ENCODE measurements around the gene HSD17B1. TPM values are rescaled to one million over a fixed set of nuclear protein-coding genes. Genes with fewer than 3 reads are reported as not detected.

The HSD17B1 gene
- total and polyA plus RNA-seq, 2 of the 13 experiments (the other 11 are each of a cell fraction or from before 2014, with no cell fraction given): 0.54 to 0.93 TPM

GRCh38 chr17:42577532-42578281 is 25.0 kb downstream of the HSD17B1 start, which contains the start of gene PSMC3IP (continued):
- TF ChIP-seq HBP1 (CRISPR knock-in tag; IDR thresholded peaks at IDR 0.05; ENCODE audit: low read depth) (peak; percentile 20; the same call in 1 of the 2 replicates), ZNF768 (CRISPR knock-in tag; IDR thresholded peaks at IDR 0.05) (peak; percentile 65; the same call in 1 of the 2 replicates), TAF1 (CRISPR knock-in tag; IDR thresholded peaks at IDR 0.05) (peak; percentile 91), ZNF781 (CRISPR knock-in tag; IDR thresholded peaks at IDR 0.05; ENCODE audit: borderline replicate concordance, not compliant biosample characterization) (peak; percentile 55), ZNF317 (CRISPR knock-in tag; IDR thresholded peaks at IDR 0.05) (peak; percentile 28; the same call in 1 of the 2 replicates), REPIN1 (CRISPR knock-in tag; IDR thresholded peaks at IDR 0.05; ENCODE audit: borderline replicate concordance, low read depth) (peak; percentile 86), REL (CRISPR knock-in tag; conservative IDR thresholded peaks at IDR 0.05) (no peak; the same call in 1 of the 2 replicates), KDM4B (CRISPR knock-in tag; IDR thresholded peaks at IDR 0.05) (0 out of 2 replicates have a peak, but pooled peaks have one; percentile 16), ZNF20 (CRISPR knock-in tag; IDR thresholded peaks at IDR 0.05) (no peak), TFE3 (CRISPR knock-in tag; IDR thresholded peaks at IDR 0.05) (peak; percentile 64; the same call in 1 of the 2 replicates), ZNF691 (CRISPR knock-in tag; IDR thresholded peaks at IDR 0.05; ENCODE audit: borderline replicate concordance, low read depth) (no peak), SIX1 (CRISPR knock-in tag; IDR thresholded peaks at IDR 0.05; ENCODE audit: borderline replicate concordance) (0 out of 2 replicates have a peak, but pooled peaks have one; percentile 31), GABPA (IDR thresholded peaks at IDR 0.05; ENCODE audit: low read depth, low read length) (peak; percentile 96), GABPA (CRISPR knock-in tag; IDR thresholded peaks at IDR 0.05; ENCODE audit: low read depth) (peak; percentile 97), XBP1 (CRISPR knock-in tag; IDR thresholded peaks at IDR 0.05) (no peak), E2F2 (CRISPR knock-in tag; IDR thresholded peaks at IDR 0.05; ENCODE audit: borderline replicate concordance) (peak; percentile 29), ZNF570 (CRISPR knock-in tag; IDR thresholded peaks at IDR 0.05; ENCODE audit: borderline replicate concordance) (peak; percentile 26; the same call in 1 of the 2 replicates), ZNF253 (CRISPR knock-in tag; IDR thresholded peaks at IDR 0.05; ENCODE audit: borderline replicate concordance) (peak; percentile 31; the same call in 1 of the 2 replicates), ZNF337 (CRISPR knock-in tag; IDR thresholded peaks at IDR 0.05; ENCODE audit: borderline replicate concordance, low read depth) (0 out of 2 replicates have a peak, but pooled peaks have one; percentile 81), TBL1XR1 (IDR thresholded peaks at IDR 0.05; ENCODE audit: borderline replicate concordance, low read length, partially characterized antibody) (peak; percentile 37), ZNF576 (CRISPR knock-in tag; IDR thresholded peaks at IDR 0.05) (peak; percentile 87; the same call in 1 of the 2 replicates)
